PC-9 (cell line): ENCODE data around the gene CHRDL2. TPM values are rescaled to one million over a fixed set of nuclear protein-coding genes. Genes with fewer than 3 reads are reported as not detected.
A peak's percentile ranks its signal among the peaks of the same experiment; 100 is the strongest.

Source experiments
- BruUV-seq: library from RNA; stranded (reverse); fragments of 400-500 nt; replicated peaks from 2 replicates; lab custom pipeline; 2021; lab: Mats Ljungman, UMichigan
- CTCF ChIA-PET: fragments of 300-600 bp; sonication (Branson Sonifier 250); formaldehyde crosslinking; loops from one replicate; lab custom pipeline; 2022; ENCODE audit warnings: antibody characterized with exemption; lab: Charles Lee
- POLR2A ChIA-PET: fragments of 300-600 bp; sonication (Branson Sonifier 250); formaldehyde crosslinking; loops from one replicate; lab custom pipeline; 2022; ENCODE audit warnings: antibody characterized with exemption; ENCODE audit not compliant: unreplicated experiment; lab: Charles Lee
- DNase-seq, 2 experiments: peaks; one replicate each; pipeline versions ENCODE4 v3.0.0 to v3.0.0-alpha.2; 2015 to 2022; ENCODE audit warnings: mixed read lengths in 1 of 2
- H2AFZ ChIP-seq: fragments of 200-600 bp; sonication (generic); 2 replicates; pipeline ENCODE4 v1.8.1; 2017; ENCODE audit warnings: antibody characterized with exemption
- H3F3A ChIP-seq: fragments of 200-600 bp; sonication (generic); 2 replicates; pipeline ENCODE4 v1.8.1; 2017; ENCODE audit warnings: antibody characterized with exemption, mild to moderate bottlenecking, low read depth; ENCODE audit not compliant: insufficient read depth
- H3K27ac ChIP-seq: fragments of 200-600 bp; sonication (generic); 2 replicates; pipeline ENCODE4 v1.6.1; 2016; ENCODE audit warnings: mixed run types
- H3K27me3 ChIP-seq: fragments of 200-600 bp; sonication (generic); 2 replicates; pipeline ENCODE4 v1.6.1; 2016; ENCODE audit warnings: low read depth, mixed run types; ENCODE audit not compliant: insufficient read depth
- H3K36me3 ChIP-seq: fragments of 200-600 bp; sonication (generic); 2 replicates; pipeline ENCODE4 v1.6.1; 2016; ENCODE audit warnings: low read depth, mixed run types
- H3K4me1 ChIP-seq: fragments of 200-600 bp; sonication (generic); replicated peaks from 2 replicates; pipeline ENCODE4 v1.6.1; 2016; ENCODE audit warnings: mixed run types; ENCODE audit not compliant: insufficient read depth
- H3K4me2 ChIP-seq: fragments of 200-600 bp; sonication (generic); 2 replicates; pipeline ENCODE4 v1.6.1; 2017; ENCODE audit warnings: mixed run types
- H3K4me3 ChIP-seq: fragments of 200-600 bp; sonication (generic); 2 replicates; pipeline ENCODE4 v1.6.1; 2016; ENCODE audit warnings: mixed run types
- H3K79me2 ChIP-seq: fragments of 200-600 bp; sonication (generic); 2 replicates; pipeline ENCODE4 v1.6.1; 2017; ENCODE audit warnings: low read depth, mixed run types
- H3K9me2 ChIP-seq: fragments of 200-600 bp; sonication (generic); 2 replicates; pipeline ENCODE4 v1.8.1; 2017; ENCODE audit warnings: mild to moderate bottlenecking; ENCODE audit not compliant: insufficient read depth
- H3K9me3 ChIP-seq: fragments of 200-600 bp; sonication (generic); 2 replicates; pipeline ENCODE4 v1.8.1; 2016; ENCODE audit warnings: low read depth; ENCODE audit not compliant: insufficient read depth
- H4K20me1 ChIP-seq: fragments of 200-600 bp; sonication (generic); 2 replicates; pipeline ENCODE4 v1.8.1; 2017; ENCODE audit not compliant: insufficient read depth
- EZH2 ChIP-seq: fragments of 200-600 bp; sonication (generic); IDR thresholded peaks from 2 replicates; pipeline ENCODE4 v1.8.0; 2017; ENCODE audit warnings: antibody characterized with exemption, low read depth
- intact Hi-C: fragments of 100-400 bp; cut with micrococcal nuclease; formaldehyde crosslinking; loops from one replicate; pipeline ENCODE4 v1.10.0; 2022; ENCODE audit not compliant: unreplicated experiment
- total RNA-seq: library from RNA; stranded (reverse); gene quantifications from 2 replicates; pipeline ENCODE4 v1.2.3, GENCODE V29; 2021
- TF ChIP-seq, protein P1 (sequence below): fragments of 200-600 bp; sonication (generic); conservative IDR thresholded peaks from 2 replicates; pipeline ENCODE4 v1.6.1; 2017; ENCODE audit warnings: mixed run types, antibody characterized with exemption, mild to moderate bottlenecking, moderate library complexity

CHRDL2 gene
- total RNA-seq, 1 experiment from 2014 or later: not detected

DNA sequence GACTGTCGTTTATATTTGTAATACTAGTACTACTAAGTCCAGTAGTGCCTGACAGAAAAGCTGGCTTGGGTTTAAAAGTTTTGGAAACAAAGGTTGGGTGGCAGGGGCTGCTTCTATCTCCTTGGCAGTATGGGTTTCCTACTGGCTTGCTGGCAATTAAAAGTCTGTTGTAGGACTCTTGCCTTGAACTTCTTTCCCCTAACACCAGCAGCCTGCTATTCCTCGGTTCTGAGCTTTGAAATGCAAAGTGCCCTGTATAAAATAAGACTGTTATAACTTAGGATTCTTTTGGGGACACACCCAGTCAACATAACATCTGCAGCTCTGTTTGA is 18.7 kb upstream of the CHRDL2 start:
- Histone ChIP-seq H3K79me2 (peaks cover 56% of the 10 kb centered on the region), H2AFZ (no peak overlapping the region), H3K4me1 (peaks cover 53% of the 10 kb centered on the region), H4K20me1 (no peaks in the 10 kb centered on the region), H3K4me2 (peak overlapping the region; percentile 83), H3K27ac (peak overlapping the region; percentile 51; the same call in 1 of the 2 replicates), H3K9me2 (no peaks in the 10 kb centered on the region), H3F3A (peaks cover 23% of the 10 kb centered on the region), H3K4me3 (peak overlapping the region; percentile 65), H3K9me3 (no peaks in the 10 kb centered on the region), H3K36me3 (peaks cover 6% of the 10 kb centered on the region; the same call in 1 of the 2 replicates), H3K27me3 (no peaks in the 10 kb centered on the region)
- ChIA-PET CTCF (interaction anchor here (0.6 kb wide), 2 partner anchors 499 to 1341 kb away, joined by 3 to 4 read pairs; no protein-coding TSS in a partner anchor), POLR2A (interaction anchor here (0.6 kb wide), 1 partner anchor 158 kb away, joined by 8 read pairs; no protein-coding TSS in a partner anchor)
- DNase-seq: no peak
- intact Hi-C loops: no loop called here
- no TSS peak for BruUV-seq
- TF ChIP-seq, protein P1, sequence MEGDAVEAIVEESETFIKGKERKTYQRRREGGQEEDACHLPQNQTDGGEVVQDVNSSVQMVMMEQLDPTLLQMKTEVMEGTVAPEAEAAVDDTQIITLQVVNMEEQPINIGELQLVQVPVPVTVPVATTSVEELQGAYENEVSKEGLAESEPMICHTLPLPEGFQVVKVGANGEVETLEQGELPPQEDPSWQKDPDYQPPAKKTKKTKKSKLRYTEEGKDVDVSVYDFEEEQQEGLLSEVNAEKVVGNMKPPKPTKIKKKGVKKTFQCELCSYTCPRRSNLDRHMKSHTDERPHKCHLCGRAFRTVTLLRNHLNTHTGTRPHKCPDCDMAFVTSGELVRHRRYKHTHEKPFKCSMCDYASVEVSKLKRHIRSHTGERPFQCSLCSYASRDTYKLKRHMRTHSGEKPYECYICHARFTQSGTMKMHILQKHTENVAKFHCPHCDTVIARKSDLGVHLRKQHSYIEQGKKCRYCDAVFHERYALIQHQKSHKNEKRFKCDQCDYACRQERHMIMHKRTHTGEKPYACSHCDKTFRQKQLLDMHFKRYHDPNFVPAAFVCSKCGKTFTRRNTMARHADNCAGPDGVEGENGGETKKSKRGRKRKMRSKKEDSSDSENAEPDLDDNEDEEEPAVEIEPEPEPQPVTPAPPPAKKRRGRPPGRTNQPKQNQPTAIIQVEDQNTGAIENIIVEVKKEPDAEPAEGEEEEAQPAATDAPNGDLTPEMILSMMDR: no peak
- no peak for TF ChIP-seq EZH2

DNA sequence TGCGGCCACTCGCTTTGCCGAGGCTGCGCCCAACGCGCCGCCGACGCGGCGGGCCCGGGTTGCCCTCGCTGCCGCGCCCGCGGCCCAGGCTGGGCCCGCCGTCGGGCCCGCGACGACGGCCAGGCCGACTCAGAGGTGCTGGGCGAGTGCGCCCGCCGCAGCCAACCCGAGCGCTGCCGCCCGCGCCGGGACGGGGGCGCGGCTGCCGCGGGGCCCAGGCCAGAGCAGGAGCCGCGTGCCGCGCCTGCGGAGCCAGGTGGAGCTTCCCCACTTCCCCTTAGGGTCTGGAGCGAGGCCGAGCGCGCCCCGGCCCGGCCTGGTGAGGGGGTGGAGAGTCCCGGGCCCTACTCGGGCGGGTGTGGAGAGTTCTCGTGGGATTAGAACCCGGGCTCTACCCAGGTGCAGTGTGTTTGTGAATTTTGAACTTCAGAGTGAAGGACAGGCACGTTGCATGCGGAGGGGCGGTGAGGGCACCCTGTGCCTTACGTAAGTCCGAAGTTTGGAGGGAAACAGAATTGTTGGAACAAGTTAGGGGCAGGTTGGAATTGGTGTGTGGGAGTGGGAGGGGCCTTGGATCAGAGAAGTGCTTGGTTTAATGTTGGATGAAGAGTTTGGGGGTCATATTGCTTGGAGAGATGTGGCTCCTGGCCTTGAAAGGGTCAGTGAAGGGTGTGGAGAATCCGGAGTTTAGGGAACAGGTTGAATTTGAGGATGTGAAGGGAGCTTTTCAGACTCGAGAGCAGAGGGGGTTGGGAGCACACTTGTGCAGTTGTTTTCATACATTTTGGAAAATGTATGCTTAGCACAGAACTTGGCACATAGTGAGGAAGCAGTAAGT is 18.1 kb upstream of the CHRDL2 start:
- POLR2A ChIA-PET: interaction anchor here (0.6 kb wide), 1 partner anchor 157 kb away, joined by 8 read pairs; no protein-coding TSS in a partner anchor
- H3K4me2 ChIP-seq: peak overlapping the region; percentile 83
- H4K20me1 ChIP-seq: no peaks in the 10 kb centered on the region
- no peaks in the 10 kb centered on the region for H3K9me2 ChIP-seq
- peaks cover 52% of the 10 kb centered on the region for H3K79me2 ChIP-seq
- H3K27me3 ChIP-seq: no peaks in the 10 kb centered on the region
- peak overlapping the region; percentile 65 for H3K4me3 ChIP-seq
- intact Hi-C loops: no loop called here
- peak; percentile 51 to 55 for DNase-seq
- peaks cover 47% of the 10 kb centered on the region for H3K4me1 ChIP-seq
- CTCF ChIA-PET: interaction anchor here (0.6 kb wide), 4 partner anchors 10 to 1340 kb away, joined by 3 to 5 read pairs (median 4); no protein-coding TSS in a partner anchor
- H3K9me3 ChIP-seq: no peaks in the 10 kb centered on the region
- H3K27ac ChIP-seq: peak overlapping the region; percentile 64
- peaks cover 6% of the 10 kb centered on the region; the same call in 1 of the 2 replicates for H3K36me3 ChIP-seq
- H2AFZ ChIP-seq: peak overlapping the region; percentile 84
- BruUV-seq: no TSS peak
- no peak for TF ChIP-seq EZH2
- TF ChIP-seq, protein P1: no peak
- peaks cover 18% of the 10 kb centered on the region for H3F3A ChIP-seq

DNA sequence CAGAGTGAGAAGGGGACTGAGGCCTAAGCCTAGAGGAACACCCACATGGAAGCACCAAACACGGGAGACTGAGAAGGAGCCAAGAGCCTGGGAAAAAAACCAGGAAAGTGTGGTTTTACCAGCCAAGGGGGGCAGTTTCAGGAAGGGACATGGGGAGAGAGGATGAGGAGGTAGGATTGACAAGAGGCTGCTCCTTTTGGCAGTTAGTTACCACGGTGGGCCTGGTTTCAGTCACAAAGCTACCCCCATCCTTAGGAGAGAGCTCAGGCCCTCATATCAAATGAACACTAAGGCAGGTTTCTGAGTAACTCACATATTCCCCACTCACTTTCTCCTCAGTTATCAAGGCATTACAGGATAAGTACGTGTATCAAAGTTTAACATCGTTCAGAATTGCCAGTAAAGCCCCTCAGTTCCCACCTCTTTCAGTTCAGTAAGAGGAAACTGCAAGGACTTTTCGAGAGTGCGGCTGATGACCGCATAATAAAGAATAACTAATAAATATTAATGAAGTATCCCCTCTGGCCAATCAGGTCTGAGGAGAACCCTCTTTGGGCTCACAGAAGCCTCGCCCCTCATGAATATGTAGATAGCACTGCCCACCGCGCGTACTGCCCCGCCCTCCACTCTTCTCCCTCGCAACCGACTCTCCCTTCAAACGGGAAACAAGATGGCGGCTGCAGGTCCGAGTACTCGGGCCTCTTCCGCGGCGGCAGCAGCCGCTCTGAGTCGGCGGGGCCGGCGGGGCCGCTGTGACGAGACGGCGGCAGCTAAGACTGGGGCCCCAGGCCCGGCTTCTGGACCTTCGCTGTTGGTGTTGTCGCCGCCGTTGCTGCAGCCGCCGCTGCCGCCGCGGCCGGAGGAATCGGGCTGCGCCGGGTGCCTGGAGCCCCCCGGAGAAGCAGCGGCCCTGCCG is 17.2 kb upstream of the CHRDL2 start, which contains the start of gene RNF169:
Gene RNF169, plus strand, starts transcription at position 639 of the 916 bp plus-strand sequence. Its CDS starts 32 bp downstream, at position 671.
- Histone ChIP-seq H3K4me3 (peak within 1 kb of the TSS; percentile 65), H3K36me3 (peaks cover 6% of the 10 kb centered on the region; the same call in 1 of the 2 replicates), H3K27ac (peak within 1 kb of the TSS; percentile 64), H3F3A (peaks cover 9% of the 10 kb centered on the region), H3K79me2 (peaks cover 43% of the 10 kb centered on the region), H2AFZ (peak within 1 kb of the TSS; percentile 84), H4K20me1 (no peaks in the 10 kb centered on the region), H3K27me3 (no peaks in the 10 kb centered on the region), H3K9me2 (no peaks in the 10 kb centered on the region), H3K4me2 (peak within 1 kb of the TSS; percentile 83), H3K4me1 (peaks cover 38% of the 10 kb centered on the region), H3K9me3 (no peaks in the 10 kb centered on the region)
- TF ChIP-seq EZH2: no peak
- TF ChIP-seq, protein P1: no peak
- BruUV-seq: TSS peak; percentile 88
- POLR2A ChIA-PET: no interaction called here
- DNase-seq: peak; percentile 92 to 95
- CTCF ChIA-PET: interaction anchor here (0.6 to 0.8 kb wide), 2 partner anchors 9 kb away, joined by 3 to 5 read pairs; no protein-coding TSS in a partner anchor
- intact Hi-C loops: no loop called here
